Osteocyte (in vitro differentiated cells): ENCODE results near the gene OGFOD3. TPM values are rescaled to one million over a fixed set of nuclear protein-coding genes. Genes with fewer than 3 reads are reported as not detected.
"Not testable (repeated sequence)": the region's sequence is repeated elsewhere in the genome, so short reads cannot be mapped to it uniquely, and the experiment has no call there.

Source experiments
- DNase-seq: peaks from one replicate; pipeline ENCODE4 v3.0.0; 2021; ENCODE audit warnings: mixed read lengths; ENCODE audit not compliant: unreplicated experiment; ENCODE audit errors: extremely low spot score
- H3K27ac Mint-ChIP-seq: one replicate; pipeline ENCODE4 v1.8.0; 2021; ENCODE audit warnings: mild to moderate bottlenecking, mixed read lengths; ENCODE audit not compliant: unreplicated experiment
- H3K27me3 Mint-ChIP-seq: one replicate; pipeline ENCODE4 v1.8.0; 2021; ENCODE audit warnings: mixed read lengths; ENCODE audit not compliant: unreplicated experiment
- H3K36me3 Mint-ChIP-seq: one replicate; pipeline ENCODE4 v1.8.0; 2021; ENCODE audit warnings: mixed read lengths; ENCODE audit not compliant: unreplicated experiment
- H3K4me1 Mint-ChIP-seq: one replicate; pipeline ENCODE4 v1.8.0; 2021; ENCODE audit warnings: mixed read lengths; ENCODE audit not compliant: unreplicated experiment
- H3K4me3 Mint-ChIP-seq: one replicate; pipeline ENCODE4 v1.8.0; 2021; ENCODE audit warnings: mild to moderate bottlenecking, moderate library complexity, mixed read lengths; ENCODE audit not compliant: unreplicated experiment
- H3K9me3 Mint-ChIP-seq: one replicate; pipeline ENCODE4 v1.8.0; 2021; ENCODE audit warnings: mixed read lengths; ENCODE audit not compliant: unreplicated experiment
- total RNA-seq: library from RNA; stranded (reverse); gene quantifications from 2 replicates; pipeline ENCODE4 v1.2.1, GENCODE V29; 2021
- TF ChIP-seq, protein P1 (sequence below): fragments of 200-600 bp; sonication (generic); IDR thresholded peaks from 2 replicates; pipeline ENCODE4 v1.5.0; 2021; ENCODE audit warnings: antibody characterized with exemption, mild to moderate bottlenecking, moderate library complexity

The OGFOD3 gene
- total RNA-seq, 1 donor from 2014 or later, result 32.8 TPM

DNA sequence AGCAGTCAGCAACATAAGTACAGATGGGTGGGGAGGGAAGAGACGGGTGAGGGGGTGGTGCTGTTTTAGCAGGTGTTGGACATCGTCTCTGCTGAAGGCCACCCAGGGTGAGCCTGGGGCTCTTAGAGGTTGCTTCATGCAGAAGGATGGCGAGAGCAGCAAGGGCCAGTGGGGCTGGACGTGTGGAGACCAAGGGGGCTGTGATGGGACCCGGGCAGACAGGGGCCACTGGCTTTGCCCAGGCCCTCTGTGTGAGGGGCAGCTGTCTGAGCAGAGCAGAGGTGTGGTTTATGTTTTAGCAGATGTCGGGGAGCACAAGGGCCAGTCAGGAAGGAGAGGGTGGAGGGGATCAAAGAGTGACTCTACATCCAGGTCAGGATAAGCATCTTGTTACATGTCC, 45.0 kb upstream of the OGFOD3 start:
- Mint-ChIP-seq H3K9me3 (no peaks in the 10 kb centered on the region), H3K36me3 (peaks cover 39% of the 10 kb centered on the region), H3K4me1 (peaks cover 6% of the 10 kb centered on the region), H3K4me3 (no peak overlapping the region), H3K27ac (no peak overlapping the region), H3K27me3 (no peaks in the 10 kb centered on the region)
- no peak for DNase-seq
- TF ChIP-seq, protein P1, sequence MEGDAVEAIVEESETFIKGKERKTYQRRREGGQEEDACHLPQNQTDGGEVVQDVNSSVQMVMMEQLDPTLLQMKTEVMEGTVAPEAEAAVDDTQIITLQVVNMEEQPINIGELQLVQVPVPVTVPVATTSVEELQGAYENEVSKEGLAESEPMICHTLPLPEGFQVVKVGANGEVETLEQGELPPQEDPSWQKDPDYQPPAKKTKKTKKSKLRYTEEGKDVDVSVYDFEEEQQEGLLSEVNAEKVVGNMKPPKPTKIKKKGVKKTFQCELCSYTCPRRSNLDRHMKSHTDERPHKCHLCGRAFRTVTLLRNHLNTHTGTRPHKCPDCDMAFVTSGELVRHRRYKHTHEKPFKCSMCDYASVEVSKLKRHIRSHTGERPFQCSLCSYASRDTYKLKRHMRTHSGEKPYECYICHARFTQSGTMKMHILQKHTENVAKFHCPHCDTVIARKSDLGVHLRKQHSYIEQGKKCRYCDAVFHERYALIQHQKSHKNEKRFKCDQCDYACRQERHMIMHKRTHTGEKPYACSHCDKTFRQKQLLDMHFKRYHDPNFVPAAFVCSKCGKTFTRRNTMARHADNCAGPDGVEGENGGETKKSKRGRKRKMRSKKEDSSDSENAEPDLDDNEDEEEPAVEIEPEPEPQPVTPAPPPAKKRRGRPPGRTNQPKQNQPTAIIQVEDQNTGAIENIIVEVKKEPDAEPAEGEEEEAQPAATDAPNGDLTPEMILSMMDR, result no peak

DNA sequence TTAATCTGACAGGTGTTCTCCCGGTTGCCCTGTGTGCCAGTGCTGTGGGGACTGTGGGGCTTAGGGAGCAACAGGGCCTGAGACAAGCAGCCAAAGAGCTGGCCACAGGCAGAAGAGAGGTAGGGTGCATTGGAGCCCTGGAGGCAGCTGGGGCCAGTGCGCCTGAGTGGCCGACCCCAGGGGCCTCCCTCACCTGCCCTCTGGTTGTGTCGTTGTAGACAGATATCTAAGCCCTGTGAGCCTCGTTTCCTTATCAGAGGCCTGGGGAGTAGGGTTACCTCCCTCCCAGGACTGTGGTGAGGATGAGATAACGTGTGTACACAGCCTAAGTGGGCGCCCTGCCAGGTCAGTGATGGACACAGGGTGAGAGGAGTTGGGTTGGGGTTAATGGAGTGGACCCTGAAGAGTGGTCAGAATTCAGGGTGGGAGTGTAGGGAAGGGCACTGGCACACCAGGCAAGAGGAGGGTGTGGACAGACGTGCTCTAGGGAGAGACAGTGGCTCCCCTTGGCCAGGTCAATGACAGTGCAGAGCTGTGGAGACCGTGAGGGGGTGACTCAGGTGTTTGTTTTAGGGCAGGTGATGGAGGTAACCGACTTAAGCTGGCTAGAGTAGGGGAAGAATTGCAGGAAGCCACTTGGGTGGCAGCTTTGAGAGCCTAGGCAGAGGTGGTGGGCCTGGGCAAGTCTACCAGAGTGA, 43.6 kb upstream of the OGFOD3 start:
- no peaks in the 10 kb centered on the region for H3K27me3 Mint-ChIP-seq
- peaks cover 16% of the 10 kb centered on the region for H3K4me1 Mint-ChIP-seq
- DNase-seq, result no peak
- TF ChIP-seq, protein P1, result no peak
- H3K4me3 Mint-ChIP-seq, result no peak overlapping the region
- H3K36me3 Mint-ChIP-seq, result peaks cover 37% of the 10 kb centered on the region
- no peaks in the 10 kb centered on the region for H3K9me3 Mint-ChIP-seq
- no peak overlapping the region for H3K27ac Mint-ChIP-seq

DNA sequence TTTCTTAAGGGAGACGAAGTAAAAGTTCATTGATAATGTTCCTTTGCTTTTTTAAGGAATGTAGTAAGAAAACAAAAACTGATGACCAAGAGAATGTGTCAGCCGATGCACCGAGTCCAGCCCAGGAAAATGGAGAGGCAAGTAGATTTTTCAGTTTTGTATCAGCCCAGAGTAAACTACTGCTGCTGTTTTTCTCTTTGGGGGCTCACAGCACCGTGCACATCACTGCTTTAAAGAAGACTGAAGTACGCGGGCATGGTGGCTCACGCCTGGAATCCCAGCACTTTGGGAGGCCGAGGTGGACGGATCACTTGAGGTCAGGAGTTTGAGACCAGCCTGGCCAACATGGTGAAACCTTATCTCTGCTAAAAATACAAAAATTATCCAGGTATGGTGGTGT, 41.5 kb upstream of the OGFOD3 start:
- not testable (repeated sequence) for H3K4me3 Mint-ChIP-seq, DNase-seq, H3K27me3 Mint-ChIP-seq, H3K9me3 Mint-ChIP-seq, H3K27ac Mint-ChIP-seq
- Mint-ChIP-seq H3K4me1 (peaks cover 16% of the 10 kb centered on the region), H3K36me3 (peaks cover 33% of the 10 kb centered on the region)

DNA sequence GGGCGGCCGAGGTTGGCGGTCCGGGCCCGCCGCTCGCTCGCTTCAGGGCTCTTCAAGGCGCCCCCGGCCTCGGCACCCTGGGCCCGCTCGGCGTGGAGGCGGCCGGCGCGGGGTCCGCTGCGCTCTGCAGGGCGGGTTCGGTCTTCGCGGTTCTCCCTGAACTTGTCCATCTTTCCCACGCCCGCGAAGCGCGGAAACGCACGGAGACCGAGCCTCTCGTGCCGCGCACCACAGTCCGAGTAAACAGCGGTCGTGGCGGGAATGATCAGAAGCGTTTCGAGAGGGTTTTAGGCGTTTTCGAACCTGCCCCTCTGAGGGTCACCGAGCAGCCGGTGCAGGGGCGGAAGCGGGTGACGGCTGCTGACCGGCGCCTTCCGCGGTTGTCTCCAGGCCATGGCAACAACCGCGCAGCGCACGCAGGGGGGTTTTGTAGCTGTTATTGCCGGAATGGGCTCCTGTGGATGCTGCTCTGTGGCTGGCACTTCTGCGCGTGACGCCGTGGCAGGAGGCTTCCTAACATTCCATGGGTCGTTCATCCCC, 40.6 kb upstream of the OGFOD3 start:
- DNase-seq, result no peak
- Mint-ChIP-seq H3K9me3 (no peaks in the 10 kb centered on the region), H3K4me1 (peaks cover 16% of the 10 kb centered on the region), H3K27me3 (no peaks in the 10 kb centered on the region), H3K4me3 (peak overlapping the region; percentile 92), H3K27ac (peak overlapping the region; percentile 68), H3K36me3 (peaks cover 24% of the 10 kb centered on the region)
- TF ChIP-seq, protein P1, result no peak

DNA sequence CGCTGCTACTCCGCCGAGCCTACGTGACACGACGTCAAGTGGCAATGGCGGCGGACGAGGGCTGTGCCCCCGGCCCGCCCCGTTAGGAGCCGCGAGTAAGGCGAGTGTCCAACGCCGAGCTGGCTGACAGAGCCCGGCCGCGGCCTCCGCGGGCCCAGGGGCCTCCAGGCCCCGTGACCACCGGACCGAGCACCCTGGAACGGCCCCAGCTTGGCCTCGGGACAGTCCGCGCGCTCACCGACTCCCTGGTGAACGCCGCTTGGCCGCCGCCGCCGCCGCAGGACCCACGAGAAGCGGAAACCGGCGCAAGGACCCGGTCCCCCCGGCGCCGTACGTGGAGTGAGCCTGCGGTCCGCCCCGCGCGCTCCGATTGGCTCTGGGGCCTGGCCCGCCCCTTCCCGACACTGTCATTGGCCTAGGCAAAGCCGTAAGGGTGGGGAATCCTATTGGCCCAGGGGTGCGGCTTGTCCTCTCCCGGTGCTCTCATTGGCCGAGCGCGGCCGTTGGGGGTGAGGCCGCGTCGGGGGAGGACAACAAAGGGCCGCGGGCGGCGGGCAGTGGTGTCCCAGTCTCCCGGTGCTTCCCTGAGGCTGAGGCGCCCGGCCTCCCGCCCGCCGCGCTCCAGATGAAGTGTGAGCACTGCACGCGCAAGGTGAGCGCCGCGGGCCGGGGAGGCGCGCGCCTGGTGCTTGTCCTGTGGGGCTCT, 39.9 kb upstream of the OGFOD3 start, which contains the start of gene NARF:
Gene NARF, plus strand, starts transcription at position 563 of the 706 bp plus-strand sequence. Its CDS starts 63 bp downstream, at position 626.
- TF ChIP-seq, protein P1, result no peak
- peak; percentile 99 for DNase-seq
- H3K4me3 Mint-ChIP-seq, result peak within 1 kb of the TSS; percentile 92
- H3K27ac Mint-ChIP-seq, result peak within 1 kb of the TSS; percentile 96
- no peaks in the 10 kb centered on the region for H3K27me3 Mint-ChIP-seq
- H3K4me1 Mint-ChIP-seq, result peaks cover 16% of the 10 kb centered on the region
- no peaks in the 10 kb centered on the region for H3K9me3 Mint-ChIP-seq
- peaks cover 18% of the 10 kb centered on the region for H3K36me3 Mint-ChIP-seq
